WTC11 (cell line): Measurements from ENCODE around the gene GALM. TPM values are rescaled to one million over a fixed set of nuclear protein-coding genes. Genes with fewer than 3 reads are reported as not detected.
"Not testable (repeated sequence)": the region's sequence is repeated elsewhere in the genome, so short reads cannot be mapped to it uniquely, and the experiment has no call there.

Experiments
- ATAC-seq: fragments of 200-7000 bp; cut with Tn5 transposase; 2 replicates; pipeline ENCODE4 v1.10.0; 2021; ENCODE audit warnings: mild to moderate bottlenecking, moderate library complexity
- CTCF ChIA-PET: fragments of 300-600 bp; sonication (Branson Sonifier 250); formaldehyde crosslinking; loops from one replicate; lab custom pipeline; 2021; ENCODE audit warnings: antibody characterized with exemption; lab: Charles Lee
- POLR2A ChIA-PET: fragments of 350-600 bp; sonication (Branson Sonifier 250); formaldehyde crosslinking; loops from one replicate; lab custom pipeline; 2021; ENCODE audit warnings: antibody characterized with exemption; lab: Charles Lee
- DNase-seq: peaks from one replicate; pipeline ENCODE4 v3.0.0; 2021; ENCODE audit warnings: low spot score
- H3K27ac Mint-ChIP-seq: 2 replicates; pipeline ENCODE4 v1.8.0; 2021; ENCODE audit warnings: mixed read lengths
- H3K27me3 Mint-ChIP-seq: 2 replicates; pipeline ENCODE4 v1.8.0; 2021; ENCODE audit warnings: low read depth, mild to moderate bottlenecking, moderate library complexity, mixed read lengths
- H3K36me3 Mint-ChIP-seq: 2 replicates; pipeline ENCODE4 v1.8.0; 2021; ENCODE audit warnings: mixed read lengths
- H3K4me1 Mint-ChIP-seq: 2 replicates; pipeline ENCODE4 v1.8.0; 2022; ENCODE audit warnings: mixed read lengths
- H3K4me3 Mint-ChIP-seq: 2 replicates; pipeline ENCODE4 v1.8.0; 2021; ENCODE audit warnings: mild to moderate bottlenecking, moderate library complexity, mixed read lengths
- H3K9me3 Mint-ChIP-seq: 2 replicates; pipeline ENCODE4 v1.8.0; 2021; ENCODE audit warnings: mixed read lengths
- CBFB ChIP-seq: sonication (generic); formaldehyde crosslinking; IDR thresholded peaks from 2 replicates; pipeline ENCODE4 v1.8.1; 2022; ENCODE audit warnings: mild to moderate bottlenecking, low read depth, missing genetic modification reagents
- ESRRA ChIP-seq: sonication (generic); formaldehyde crosslinking; IDR thresholded peaks from 2 replicates; pipeline ENCODE4 v1.8.1; 2022; ENCODE audit warnings: mild to moderate bottlenecking, missing genetic modification reagents, borderline replicate concordance
- ETV6 ChIP-seq: sonication (generic); formaldehyde crosslinking; IDR thresholded peaks from 2 replicates; pipeline ENCODE4 v1.8.1; 2022; ENCODE audit warnings: mild to moderate bottlenecking, missing genetic modification reagents
- KAT7 ChIP-seq: sonication (generic); formaldehyde crosslinking; IDR thresholded peaks from 2 replicates; pipeline ENCODE4 v1.8.1; 2023; ENCODE audit warnings: missing genetic modification reagents, mild to moderate bottlenecking, borderline replicate concordance
- MXD4 ChIP-seq: fragments of 250-450 bp; sonication (Bioruptor Pico); IDR thresholded peaks from 2 replicates; pipeline ENCODE4 v1.8.0; 2021; ENCODE audit warnings: mild to moderate bottlenecking, moderate library complexity, borderline replicate concordance
- NR3C1 ChIP-seq: sonication (generic); formaldehyde crosslinking; conservative IDR thresholded peaks from 2 replicates; pipeline ENCODE4 v1.8.1; 2023; ENCODE audit warnings: low read depth, mild to moderate bottlenecking, missing genetic modification reagents
- TP53 ChIP-seq: sonication (generic); formaldehyde crosslinking; IDR thresholded peaks from 2 replicates; pipeline ENCODE4 v1.8.1; 2023; ENCODE audit warnings: mild to moderate bottlenecking, missing genetic modification reagents
- total RNA-seq: library from RNA; stranded (reverse); gene quantifications from 3 replicates; pipeline ENCODE4 v1.2.3, GENCODE V29; 2021
- TF ChIP-seq, protein P1 (sequence below): sonication (generic); formaldehyde crosslinking; IDR thresholded peaks from 2 replicates; pipeline ENCODE4 v1.8.0; 2022; ENCODE audit warnings: mild to moderate bottlenecking, missing genetic modification reagents
- TF ChIP-seq, protein P2 (sequence below): fragments of 250-450 bp; sonication (Bioruptor Pico); IDR thresholded peaks from 2 replicates; pipeline ENCODE4 v2.1.2; 2022; ENCODE audit warnings: mild to moderate bottlenecking, moderate library complexity
- TF ChIP-seq, protein P3 (sequence below): fragments of 250-450 bp; sonication (Bioruptor Pico); IDR thresholded peaks from 2 replicates; pipeline ENCODE4 v1.9.0; 2021; ENCODE audit warnings: mild to moderate bottlenecking
- TF ChIP-seq, protein P4 (sequence below): sonication (generic); formaldehyde crosslinking; IDR thresholded peaks from 2 replicates; pipeline ENCODE4 v1.8.1; 2023; ENCODE audit warnings: mild to moderate bottlenecking, missing genetic modification reagents, borderline replicate concordance
- TF ChIP-seq, protein P5 (sequence below): sonication (generic); formaldehyde crosslinking; IDR thresholded peaks from 2 replicates; pipeline ENCODE4 v1.8.1; 2023; ENCODE audit warnings: mild to moderate bottlenecking, missing genetic modification reagents
- TF ChIP-seq, protein P6 (sequence below): sonication (generic); formaldehyde crosslinking; IDR thresholded peaks from 2 replicates; pipeline ENCODE4 v1.8.1; 2023; ENCODE audit warnings: mild to moderate bottlenecking, moderate library complexity, missing genetic modification reagents

GALM gene
- total RNA-seq, 1 experiment from 2014 or later = 11.2 TPM

DNA sequence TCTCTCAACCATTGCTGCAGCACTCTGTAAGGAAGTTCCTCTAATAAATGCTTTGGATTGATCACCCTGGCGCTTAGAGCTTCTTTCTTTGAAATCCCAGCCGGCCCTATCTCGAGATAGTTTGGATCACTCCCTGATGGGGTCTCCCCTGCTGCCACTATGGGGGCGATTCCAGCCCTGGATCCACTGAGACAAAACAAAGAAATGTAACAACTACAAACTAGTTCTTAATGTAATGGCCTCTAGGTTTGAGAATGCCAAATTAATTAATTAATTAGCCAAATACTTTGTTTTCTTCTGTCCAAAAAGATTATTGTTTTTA, 70.0 kb downstream of the GALM start:
- DNase-seq (no peak), ATAC-seq (no peak)
- Mint-ChIP-seq H3K27ac (no peak overlapping the region), H3K27me3 (peaks cover 3% of the 10 kb centered on the region; the same call in 1 of the 2 replicates), H3K4me3 (no peak overlapping the region), H3K9me3 (peaks cover 15% of the 10 kb centered on the region), H3K36me3 (peaks cover 35% of the 10 kb centered on the region), H3K4me1 (peaks cover 22% of the 10 kb centered on the region)
- CTCF ChIA-PET = interaction anchor here (0.6 to 3.4 kb wide), 4 partner anchors 11 to 181 kb away, joined by 3 to 13 read pairs (median 4); no protein-coding TSS in a partner anchor
- TF ChIP-seq, protein P1, sequence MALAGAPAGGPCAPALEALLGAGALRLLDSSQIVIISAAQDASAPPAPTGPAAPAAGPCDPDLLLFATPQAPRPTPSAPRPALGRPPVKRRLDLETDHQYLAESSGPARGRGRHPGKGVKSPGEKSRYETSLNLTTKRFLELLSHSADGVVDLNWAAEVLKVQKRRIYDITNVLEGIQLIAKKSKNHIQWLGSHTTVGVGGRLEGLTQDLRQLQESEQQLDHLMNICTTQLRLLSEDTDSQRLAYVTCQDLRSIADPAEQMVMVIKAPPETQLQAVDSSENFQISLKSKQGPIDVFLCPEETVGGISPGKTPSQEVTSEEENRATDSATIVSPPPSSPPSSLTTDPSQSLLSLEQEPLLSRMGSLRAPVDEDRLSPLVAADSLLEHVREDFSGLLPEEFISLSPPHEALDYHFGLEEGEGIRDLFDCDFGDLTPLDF (CRISPR knock-in tag) = no peak
- TF ChIP-seq MXD4 = no peak
- TF ChIP-seq NR3C1 (CRISPR knock-in tag) = no peak
- TF ChIP-seq, protein P2, sequence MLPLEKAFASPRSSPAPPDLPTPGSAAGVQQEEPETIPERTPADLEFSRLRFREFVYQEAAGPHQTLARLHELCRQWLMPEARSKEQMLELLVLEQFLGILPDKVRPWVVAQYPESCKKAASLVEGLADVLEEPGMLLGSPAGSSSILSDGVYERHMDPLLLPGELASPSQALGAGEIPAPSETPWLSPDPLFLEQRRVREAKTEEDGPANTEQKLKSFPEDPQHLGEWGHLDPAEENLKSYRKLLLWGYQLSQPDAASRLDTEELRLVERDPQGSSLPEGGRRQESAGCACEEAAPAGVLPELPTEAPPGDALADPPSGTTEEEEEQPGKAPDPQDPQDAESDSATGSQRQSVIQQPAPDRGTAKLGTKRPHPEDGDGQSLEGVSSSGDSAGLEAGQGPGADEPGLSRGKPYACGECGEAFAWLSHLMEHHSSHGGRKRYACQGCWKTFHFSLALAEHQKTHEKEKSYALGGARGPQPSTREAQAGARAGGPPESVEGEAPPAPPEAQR (CRISPR knock-in tag) = no peak
- TF ChIP-seq, protein P3, sequence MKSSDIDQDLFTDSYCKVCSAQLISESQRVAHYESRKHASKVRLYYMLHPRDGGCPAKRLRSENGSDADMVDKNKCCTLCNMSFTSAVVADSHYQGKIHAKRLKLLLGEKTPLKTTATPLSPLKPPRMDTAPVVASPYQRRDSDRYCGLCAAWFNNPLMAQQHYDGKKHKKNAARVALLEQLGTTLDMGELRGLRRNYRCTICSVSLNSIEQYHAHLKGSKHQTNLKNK (CRISPR knock-in tag) = no peak
- TF ChIP-seq KAT7 (CRISPR knock-in tag) = no peak
- TF ChIP-seq, protein P4, sequence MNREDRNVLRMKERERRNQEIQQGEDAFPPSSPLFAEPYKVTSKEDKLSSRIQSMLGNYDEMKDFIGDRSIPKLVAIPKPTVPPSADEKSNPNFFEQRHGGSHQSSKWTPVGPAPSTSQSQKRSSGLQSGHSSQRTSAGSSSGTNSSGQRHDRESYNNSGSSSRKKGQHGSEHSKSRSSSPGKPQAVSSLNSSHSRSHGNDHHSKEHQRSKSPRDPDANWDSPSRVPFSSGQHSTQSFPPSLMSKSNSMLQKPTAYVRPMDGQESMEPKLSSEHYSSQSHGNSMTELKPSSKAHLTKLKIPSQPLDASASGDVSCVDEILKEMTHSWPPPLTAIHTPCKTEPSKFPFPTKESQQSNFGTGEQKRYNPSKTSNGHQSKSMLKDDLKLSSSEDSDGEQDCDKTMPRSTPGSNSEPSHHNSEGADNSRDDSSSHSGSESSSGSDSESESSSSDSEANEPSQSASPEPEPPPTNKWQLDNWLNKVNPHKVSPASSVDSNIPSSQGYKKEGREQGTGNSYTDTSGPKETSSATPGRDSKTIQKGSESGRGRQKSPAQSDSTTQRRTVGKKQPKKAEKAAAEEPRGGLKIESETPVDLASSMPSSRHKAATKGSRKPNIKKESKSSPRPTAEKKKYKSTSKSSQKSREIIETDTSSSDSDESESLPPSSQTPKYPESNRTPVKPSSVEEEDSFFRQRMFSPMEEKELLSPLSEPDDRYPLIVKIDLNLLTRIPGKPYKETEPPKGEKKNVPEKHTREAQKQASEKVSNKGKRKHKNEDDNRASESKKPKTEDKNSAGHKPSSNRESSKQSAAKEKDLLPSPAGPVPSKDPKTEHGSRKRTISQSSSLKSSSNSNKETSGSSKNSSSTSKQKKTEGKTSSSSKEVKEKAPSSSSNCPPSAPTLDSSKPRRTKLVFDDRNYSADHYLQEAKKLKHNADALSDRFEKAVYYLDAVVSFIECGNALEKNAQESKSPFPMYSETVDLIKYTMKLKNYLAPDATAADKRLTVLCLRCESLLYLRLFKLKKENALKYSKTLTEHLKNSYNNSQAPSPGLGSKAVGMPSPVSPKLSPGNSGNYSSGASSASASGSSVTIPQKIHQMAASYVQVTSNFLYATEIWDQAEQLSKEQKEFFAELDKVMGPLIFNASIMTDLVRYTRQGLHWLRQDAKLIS = no peak
- TF ChIP-seq, protein P5, sequence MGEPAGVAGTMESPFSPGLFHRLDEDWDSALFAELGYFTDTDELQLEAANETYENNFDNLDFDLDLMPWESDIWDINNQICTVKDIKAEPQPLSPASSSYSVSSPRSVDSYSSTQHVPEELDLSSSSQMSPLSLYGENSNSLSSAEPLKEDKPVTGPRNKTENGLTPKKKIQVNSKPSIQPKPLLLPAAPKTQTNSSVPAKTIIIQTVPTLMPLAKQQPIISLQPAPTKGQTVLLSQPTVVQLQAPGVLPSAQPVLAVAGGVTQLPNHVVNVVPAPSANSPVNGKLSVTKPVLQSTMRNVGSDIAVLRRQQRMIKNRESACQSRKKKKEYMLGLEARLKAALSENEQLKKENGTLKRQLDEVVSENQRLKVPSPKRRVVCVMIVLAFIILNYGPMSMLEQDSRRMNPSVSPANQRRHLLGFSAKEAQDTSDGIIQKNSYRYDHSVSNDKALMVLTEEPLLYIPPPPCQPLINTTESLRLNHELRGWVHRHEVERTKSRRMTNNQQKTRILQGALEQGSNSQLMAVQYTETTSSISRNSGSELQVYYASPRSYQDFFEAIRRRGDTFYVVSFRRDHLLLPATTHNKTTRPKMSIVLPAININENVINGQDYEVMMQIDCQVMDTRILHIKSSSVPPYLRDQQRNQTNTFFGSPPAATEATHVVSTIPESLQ (CRISPR knock-in tag) = no peak
- POLR2A ChIA-PET = interaction anchor here (0.7 kb wide), 2 partner anchors 418 to 492 kb away, joined by 3 to 4 read pairs; no protein-coding TSS in a partner anchor

DNA sequence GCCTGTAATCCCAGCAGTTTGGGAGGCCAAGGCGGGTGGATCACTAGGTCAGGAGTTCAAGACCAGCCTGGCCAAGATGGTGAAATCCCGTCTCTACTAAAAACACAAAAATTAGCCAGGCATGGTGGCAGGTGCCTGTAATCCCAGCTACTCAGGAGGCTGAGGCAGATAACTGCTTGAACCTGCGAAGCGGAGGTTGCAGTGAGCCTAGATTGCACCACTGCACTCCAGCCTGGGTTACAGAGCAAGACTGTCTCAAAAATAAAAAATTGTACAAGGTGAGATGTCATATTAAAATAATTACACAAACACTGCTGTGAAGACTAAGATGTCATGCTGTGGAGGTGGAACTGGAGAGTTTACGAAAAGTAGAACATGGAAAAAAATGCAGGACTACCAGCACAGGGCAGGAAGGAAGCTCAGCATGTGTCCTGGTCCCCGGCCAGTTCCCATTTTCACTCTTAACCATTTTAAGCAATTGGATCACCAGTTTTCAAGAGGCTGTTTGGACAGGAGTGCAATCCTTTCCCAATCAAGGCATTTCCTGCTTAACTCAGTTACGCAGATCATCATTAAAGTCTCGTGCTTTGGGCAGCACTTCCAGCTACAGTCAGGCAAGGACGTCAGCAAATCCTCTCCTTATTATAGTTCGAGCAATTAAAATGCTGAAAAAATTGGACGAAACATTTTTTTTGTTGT, 71.2 kb downstream of the GALM start:
- ATAC-seq = peak; percentile 9; the same call in 1 of the 2 replicates
- ChIA-PET POLR2A (interaction anchor here (2.7 kb wide), 1 partner anchor 14 kb away, joined by 16 read pairs; the partner anchor contains the start of gene SRSF7), CTCF (interaction anchor here (0.5 to 3.4 kb wide), 8 partner anchors 11 to 263 kb away, joined by 3 to 13 read pairs (median 3); no protein-coding TSS in a partner anchor)
- peaks cover 32% of the 10 kb centered on the region for H3K36me3 Mint-ChIP-seq
- not testable (repeated sequence) for H3K27me3 Mint-ChIP-seq, H3K4me3 Mint-ChIP-seq, DNase-seq
- peak overlapping the region; percentile 85 for H3K27ac Mint-ChIP-seq
- H3K4me1 Mint-ChIP-seq = peaks cover 22% of the 10 kb centered on the region
- peaks cover 15% of the 10 kb centered on the region for H3K9me3 Mint-ChIP-seq

DNA sequence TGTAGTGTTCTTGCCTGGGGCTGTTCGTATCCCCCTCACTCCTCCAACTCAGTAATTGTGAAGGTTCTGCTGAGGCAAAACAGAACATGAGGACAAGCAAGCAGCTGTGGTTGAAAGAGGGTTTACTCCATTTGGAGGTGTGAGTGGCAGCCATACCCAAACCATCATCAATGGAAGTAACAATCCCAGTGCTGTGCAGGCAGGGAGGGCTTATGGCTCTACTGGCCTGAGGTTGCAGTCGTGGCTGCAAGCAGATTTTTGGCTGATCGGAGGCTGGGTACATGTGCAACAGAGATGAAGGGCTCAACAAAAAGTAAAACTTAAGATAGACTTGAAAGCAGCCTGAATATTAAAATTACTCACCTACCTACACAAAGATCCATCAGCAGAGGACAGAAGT, 72.0 kb downstream of the GALM start:
- CTCF ChIA-PET = interaction anchor here (0.5 to 3.4 kb wide), 7 partner anchors 11 to 264 kb away, joined by 3 to 13 read pairs (median 3); no protein-coding TSS in a partner anchor
- Mint-ChIP-seq H3K4me3 (no peak overlapping the region), H3K27ac (peak overlapping the region; percentile 85)
- TF ChIP-seq, protein P4 = no peak
- TF ChIP-seq, protein P6, sequence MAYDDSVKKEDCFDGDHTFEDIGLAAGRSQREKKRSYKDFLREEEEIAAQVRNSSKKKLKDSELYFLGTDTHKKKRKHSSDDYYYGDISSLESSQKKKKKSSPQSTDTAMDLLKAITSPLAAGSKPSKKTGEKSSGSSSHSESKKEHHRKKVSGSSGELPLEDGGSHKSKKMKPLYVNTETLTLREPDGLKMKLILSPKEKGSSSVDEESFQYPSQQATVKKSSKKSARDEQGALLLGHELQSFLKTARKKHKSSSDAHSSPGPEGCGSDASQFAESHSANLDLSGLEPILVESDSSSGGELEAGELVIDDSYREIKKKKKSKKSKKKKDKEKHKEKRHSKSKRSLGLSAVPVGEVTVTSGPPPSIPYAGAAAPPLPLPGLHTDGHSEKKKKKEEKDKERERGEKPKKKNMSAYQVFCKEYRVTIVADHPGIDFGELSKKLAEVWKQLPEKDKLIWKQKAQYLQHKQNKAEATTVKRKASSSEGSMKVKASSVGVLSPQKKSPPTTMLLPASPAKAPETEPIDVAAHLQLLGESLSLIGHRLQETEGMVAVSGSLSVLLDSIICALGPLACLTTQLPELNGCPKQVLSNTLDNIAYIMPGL (CRISPR knock-in tag) = no peak
- TF ChIP-seq TP53 (CRISPR knock-in tag) = no peak
- no peak for TF ChIP-seq ETV6 (CRISPR knock-in tag)
- TF ChIP-seq ESRRA (CRISPR knock-in tag) = no peak
- TF ChIP-seq CBFB (CRISPR knock-in tag) = no peak

More for the DNA sequence above, 72.0 kb downstream of the GALM start:
- peaks cover 35% of the 10 kb centered on the region for H3K36me3 Mint-ChIP-seq
- DNase-seq = no peak
- H3K9me3 Mint-ChIP-seq = peaks cover 15% of the 10 kb centered on the region
- peaks cover 22% of the 10 kb centered on the region for H3K4me1 Mint-ChIP-seq
- POLR2A ChIA-PET = interaction anchor here (2.7 kb wide), 1 partner anchor 13 kb away, joined by 16 read pairs; the partner anchor contains the start of gene SRSF7
- peaks cover 3% of the 10 kb centered on the region; the same call in 1 of the 2 replicates for H3K27me3 Mint-ChIP-seq
- ATAC-seq = no peak
